ENCODE results near the gene ABHD1.

DNA sequence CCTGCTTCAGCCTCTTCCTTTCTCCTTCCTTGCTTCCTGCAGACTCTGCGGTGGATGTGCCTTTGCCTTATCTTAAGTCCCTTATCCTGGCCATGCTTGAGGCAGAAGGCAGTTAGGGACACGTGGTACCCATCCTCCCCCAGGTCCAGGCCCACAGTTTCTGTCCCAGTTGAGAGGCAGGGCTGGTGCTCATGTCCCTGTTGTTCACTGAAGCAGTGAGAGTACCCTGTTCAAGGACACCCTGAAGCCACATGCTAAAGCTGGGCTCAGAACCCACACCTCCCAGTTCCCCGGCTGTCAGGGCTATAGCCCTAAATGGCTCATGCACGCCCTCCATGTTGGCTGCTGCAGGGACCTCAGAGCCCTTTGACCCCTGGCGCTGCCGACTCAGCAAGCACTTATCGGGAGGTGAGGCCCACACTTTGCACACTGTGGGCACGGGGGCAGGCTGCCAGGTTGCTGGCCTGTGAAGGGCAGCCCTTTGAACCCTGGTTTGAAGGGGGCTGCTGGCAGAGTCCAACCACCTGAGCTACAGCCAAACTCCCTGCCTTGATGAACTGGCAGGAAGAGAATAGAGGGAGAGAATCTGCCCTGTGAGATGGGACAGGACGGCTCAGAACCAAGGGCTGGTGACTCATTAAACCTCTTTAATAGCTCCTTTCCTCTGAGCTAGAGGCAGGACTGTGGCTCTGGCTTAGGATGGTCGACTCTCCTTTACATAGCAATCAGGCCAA lies 30.8 kb upstream of the ABHD1 start:
- TF ChIP-seq, protein P1, sequence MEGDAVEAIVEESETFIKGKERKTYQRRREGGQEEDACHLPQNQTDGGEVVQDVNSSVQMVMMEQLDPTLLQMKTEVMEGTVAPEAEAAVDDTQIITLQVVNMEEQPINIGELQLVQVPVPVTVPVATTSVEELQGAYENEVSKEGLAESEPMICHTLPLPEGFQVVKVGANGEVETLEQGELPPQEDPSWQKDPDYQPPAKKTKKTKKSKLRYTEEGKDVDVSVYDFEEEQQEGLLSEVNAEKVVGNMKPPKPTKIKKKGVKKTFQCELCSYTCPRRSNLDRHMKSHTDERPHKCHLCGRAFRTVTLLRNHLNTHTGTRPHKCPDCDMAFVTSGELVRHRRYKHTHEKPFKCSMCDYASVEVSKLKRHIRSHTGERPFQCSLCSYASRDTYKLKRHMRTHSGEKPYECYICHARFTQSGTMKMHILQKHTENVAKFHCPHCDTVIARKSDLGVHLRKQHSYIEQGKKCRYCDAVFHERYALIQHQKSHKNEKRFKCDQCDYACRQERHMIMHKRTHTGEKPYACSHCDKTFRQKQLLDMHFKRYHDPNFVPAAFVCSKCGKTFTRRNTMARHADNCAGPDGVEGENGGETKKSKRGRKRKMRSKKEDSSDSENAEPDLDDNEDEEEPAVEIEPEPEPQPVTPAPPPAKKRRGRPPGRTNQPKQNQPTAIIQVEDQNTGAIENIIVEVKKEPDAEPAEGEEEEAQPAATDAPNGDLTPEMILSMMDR (IDR thresholded peaks at IDR 0.05; ENCODE audit: low read depth, low read length, missing input control), result no peak
- TF ChIP-seq GABPA (IDR thresholded peaks at IDR 0.05 in 1 of 2, conservative IDR thresholded peaks at IDR 0.05 in 1 of 2) (no peak), ZBTB33 (IDR thresholded peaks at IDR 0.05) (peak; percentile 89), REST (IDR thresholded peaks at IDR 0.05) (peak; percentile 64), JUND (IDR thresholded peaks at IDR 0.05) (peak; percentile 63 to 71), MAX (IDR thresholded peaks at IDR 0.05) (peak; percentile 93), RAD21 (IDR thresholded peaks at IDR 0.05) (peak in 1 of 2 donors; percentile 56), SP1 (IDR thresholded peaks at IDR 0.05) (peak; percentile 96)
- TF ChIP-seq, protein P2, sequence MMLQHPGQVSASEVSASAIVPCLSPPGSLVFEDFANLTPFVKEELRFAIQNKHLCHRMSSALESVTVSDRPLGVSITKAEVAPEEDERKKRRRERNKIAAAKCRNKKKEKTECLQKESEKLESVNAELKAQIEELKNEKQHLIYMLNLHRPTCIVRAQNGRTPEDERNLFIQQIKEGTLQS (IDR thresholded peaks at IDR 0.05), result peak; percentile 41
